HG03097 (cell line): Measurements from ENCODE around the gene AWAT2.

Experiments
- ATAC-seq: cut with Tn5 transposase; IDR thresholded peaks from one replicate; pipeline ENCODE4 v1.9.1; 2021; ENCODE audit not compliant: unreplicated experiment, low FRiP score

AWAT2 gene, protein sequence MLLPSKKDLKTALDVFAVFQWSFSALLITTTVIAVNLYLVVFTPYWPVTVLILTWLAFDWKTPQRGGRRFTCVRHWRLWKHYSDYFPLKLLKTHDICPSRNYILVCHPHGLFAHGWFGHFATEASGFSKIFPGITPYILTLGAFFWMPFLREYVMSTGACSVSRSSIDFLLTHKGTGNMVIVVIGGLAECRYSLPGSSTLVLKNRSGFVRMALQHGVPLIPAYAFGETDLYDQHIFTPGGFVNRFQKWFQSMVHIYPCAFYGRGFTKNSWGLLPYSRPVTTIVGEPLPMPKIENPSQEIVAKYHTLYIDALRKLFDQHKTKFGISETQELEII

GRCh38 chrX:70049925-70050324 lies at the start of gene AWAT2:
Gene AWAT2, minus strand, starts transcription at chrX:70049938. Its CDS starts 6 bp downstream, at chrX:70049932.
- no peak for ATAC-seq

DNA sequence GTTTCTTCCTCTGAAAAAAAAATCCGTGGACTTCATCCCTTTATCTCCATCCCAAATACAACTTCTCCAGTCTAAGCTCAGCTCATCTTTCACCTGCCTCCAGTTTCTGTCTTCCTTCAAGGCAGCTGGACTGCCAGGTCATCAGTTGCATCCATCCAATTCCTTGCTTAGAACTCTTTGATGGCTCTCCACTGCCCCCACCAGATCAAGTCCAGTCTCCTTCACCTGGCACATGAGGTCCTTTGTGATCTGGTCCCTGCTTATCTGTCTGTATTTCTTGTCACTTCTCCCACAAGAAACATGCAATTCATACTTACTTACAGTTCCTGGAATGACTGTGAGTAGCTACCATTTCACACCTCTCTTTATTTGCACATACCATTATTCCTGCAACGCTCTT lies 46.3 kb upstream of the AWAT2 start:
- no peak for ATAC-seq

GRCh38 chrX:70092247-70092646 lies 42.5 kb upstream of the AWAT2 start:
- no peak for ATAC-seq

- ATAC-seq: no peak
These were observed 40.0 kb upstream of the AWAT2 start for GRCh38 chrX:70089604-70090297.

DNA sequence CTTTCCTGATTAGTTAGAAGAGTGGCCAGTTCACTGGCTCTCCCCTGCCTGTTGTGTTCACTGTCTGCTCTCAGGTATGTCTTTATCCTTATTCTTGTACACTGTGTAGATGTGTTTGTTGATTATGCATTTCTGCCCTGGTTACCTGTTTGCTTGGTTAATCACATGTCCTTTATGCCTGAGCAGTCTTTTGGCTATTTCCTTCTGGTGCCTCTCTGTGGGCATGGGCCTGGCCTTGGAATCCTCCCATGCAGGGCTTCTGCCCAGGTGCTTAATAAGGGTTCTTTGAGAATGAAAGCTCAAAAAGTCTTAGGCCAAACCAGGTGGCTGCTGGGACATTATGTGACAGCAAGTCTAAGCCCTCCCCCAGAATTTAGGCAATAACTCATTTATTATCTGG lies 39.0 kb upstream of the AWAT2 start:
- no peak for ATAC-seq

DNA sequence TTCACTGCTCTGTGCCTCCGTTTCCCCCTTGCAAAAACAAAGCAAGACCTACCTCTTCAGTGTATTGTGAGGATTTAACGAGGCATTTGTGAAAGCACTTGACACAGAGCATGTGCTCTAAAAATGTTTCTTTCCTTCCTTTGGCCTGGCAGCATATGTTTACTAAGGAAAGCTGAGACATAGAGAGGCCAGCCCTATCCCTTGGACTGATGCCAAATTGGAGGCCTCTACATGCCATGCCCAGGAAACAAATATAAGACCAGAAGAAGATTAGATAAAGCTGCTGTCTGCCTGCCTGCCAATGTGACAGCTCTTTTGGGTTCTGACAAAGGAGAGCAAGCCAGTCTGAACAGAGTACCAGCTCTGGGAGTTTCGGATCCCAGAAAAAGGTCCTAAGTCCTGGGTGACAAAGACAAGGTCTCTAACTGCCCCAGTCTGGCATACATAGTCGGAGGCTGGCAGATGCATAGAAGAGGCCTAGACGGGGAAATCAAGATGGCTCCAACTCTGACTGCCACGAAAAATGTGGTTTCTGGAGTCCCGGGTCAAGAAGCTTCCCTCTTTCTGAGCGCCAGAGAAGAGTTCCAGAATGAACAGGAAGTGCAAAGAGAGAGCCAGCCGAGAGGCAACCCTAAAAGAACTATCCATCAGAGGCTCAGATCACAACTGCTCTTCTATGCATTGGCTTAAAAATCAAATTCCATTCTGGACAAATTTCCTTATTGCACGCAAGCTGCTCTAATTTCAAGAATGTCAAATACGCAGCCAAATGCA lies 38.3 kb upstream of the AWAT2 start:
- no peak for ATAC-seq

DNA sequence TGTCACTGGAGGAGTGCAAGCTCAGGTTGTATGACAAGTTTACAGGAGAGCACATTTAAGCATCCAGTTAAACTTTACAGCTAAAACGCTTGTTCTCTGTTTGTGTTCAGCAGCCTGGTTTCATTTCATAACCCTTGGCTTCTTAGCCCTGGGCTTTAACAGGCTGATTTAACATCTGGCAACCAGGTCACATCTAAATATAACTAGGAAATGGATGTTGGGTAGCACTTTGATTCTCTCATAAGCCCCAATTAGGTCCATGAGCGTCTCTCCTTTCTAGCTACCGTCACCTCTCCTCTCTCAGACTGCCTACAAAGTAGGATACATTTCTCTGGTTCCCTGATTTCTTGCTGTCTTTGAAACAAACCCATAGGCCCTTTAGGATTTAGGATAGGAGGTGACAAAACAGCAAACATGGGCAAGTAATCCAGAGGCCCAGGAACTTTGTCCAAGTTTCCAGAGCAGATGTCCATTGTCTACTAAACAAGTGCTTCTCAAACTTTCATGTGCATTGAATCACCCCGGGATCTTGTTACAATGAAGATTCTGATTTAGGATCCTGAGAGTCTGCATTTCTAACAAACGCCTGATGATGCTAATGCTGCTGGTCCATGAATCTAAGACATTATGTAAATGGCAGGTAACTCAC lies 35.0 kb upstream of the AWAT2 start:
- ATAC-seq: no peak

DNA sequence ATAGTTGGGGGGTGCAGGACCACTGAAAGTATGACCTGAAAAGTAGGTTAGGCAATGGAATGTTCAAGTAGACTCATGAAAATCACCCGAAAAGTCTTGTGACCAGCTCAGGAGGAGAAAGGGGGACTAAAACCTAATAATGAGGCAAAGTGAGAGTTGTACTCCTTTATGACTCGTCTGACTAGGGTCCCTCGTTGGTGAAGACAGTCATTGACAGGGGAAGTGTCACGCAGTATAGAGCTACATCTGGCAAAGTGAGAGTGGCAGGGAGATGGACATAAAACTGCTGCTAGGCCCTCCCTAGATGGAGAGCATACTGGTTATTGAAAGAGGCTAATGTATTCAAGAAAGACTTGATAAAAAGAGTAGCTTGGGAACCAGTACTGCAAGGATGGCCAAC lies 33.0 kb upstream of the AWAT2 start:
- ATAC-seq: no peak

- ATAC-seq: no peak
These were observed 30.1 kb upstream of the AWAT2 start for GRCh38 chrX:70079870-70080269.

GRCh38 chrX:70079297-70079696 lies 29.6 kb upstream of the AWAT2 start:
- ATAC-seq: no peak

DNA sequence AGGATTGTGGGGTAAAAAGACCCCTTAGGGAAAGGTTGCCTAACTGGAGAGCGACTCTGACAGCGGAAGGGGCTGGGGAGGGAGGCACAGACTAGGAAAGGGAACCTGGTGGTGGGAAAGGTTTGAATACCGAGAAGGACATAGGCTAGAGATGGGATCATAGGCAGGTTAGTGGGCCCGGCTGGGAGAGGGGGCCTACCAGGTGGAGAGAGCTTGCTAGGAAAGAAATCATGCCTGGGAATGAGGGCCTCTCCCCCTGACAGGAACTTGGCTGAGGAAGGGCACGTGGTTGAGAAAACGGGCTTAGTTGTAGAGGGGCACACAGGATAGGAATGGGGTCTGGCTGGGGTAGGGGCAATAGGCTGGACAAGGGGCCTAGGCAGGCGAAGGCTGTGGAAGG lies 16.9 kb upstream of the AWAT2 start:
- no peak for ATAC-seq

DNA sequence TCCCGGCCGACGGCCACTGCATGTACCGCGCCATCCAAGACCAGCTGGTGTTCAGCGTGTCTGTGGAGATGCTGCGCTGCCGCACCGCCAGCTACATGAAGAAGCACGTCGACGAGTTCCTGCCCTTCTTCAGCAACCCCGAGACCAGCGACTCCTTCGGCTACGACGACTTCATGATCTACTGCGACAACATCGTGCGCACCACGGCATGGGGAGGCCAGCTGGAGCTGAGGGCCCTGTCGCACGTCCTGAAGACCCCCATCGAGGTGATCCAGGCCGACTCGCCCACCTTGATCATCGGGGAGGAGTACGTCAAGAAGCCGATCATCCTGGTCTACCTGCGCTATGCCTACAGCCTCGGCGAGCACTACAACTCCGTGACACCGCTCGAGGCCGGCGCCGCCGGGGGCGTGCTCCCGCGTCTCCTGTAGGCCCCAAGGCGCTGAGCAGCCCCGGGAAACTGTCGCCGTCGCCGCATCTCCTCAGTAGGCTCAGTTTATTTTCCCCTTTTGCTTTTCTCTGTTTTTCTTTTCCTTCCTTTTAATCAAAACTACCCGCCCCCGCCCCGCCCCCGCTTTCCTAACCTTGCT lies 13.3 kb upstream of the AWAT2 start:
- ATAC-seq: no peak

DNA sequence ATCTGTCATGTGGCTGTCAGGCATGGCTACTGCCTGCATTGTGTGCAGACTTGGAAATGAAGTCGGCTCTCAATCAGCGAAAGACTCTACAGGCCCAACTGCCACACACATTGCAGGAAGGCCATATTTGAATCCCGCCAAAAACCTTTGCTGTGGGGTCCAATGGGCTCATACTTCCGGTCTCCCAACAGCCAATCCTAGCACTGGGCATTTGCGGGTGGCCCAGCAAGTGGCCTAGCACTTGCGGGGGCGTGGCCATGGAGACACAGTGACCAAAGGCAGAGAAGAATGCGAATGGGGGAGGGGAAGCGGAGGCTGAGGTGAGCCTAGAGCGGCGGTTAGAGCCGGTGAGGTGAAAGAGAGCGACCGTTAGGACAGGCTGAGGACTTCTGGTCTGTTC lies 12.3 kb upstream of the AWAT2 start, which contains the start of gene OTUD6A:
TSS of gene OTUD6A (plus strand) at position 382 of the 400 bp plus-strand sequence. CDS start 68 bp downstream, outside the sequence.
- no peak for ATAC-seq

DNA sequence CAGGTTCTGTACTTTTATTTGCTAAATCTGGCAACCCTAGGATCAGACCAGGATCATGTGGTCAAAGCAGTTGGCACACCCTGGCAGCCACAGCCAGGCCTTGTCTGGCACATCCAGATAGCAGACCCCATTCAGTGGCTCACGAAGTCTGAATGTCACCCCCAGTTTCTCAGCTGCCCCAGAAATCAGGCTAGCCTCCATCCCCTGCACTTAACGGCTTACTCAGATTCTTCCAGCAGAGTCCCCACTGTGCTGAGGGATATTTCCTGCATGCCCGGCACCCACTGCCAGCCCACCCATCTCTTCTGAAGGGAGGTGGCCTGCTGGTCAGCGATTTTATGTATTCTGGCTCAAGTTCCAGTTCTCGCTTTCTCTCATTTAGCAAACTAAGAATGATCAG lies 4.7 kb upstream of the AWAT2 start:
- no peak for ATAC-seq

DNA sequence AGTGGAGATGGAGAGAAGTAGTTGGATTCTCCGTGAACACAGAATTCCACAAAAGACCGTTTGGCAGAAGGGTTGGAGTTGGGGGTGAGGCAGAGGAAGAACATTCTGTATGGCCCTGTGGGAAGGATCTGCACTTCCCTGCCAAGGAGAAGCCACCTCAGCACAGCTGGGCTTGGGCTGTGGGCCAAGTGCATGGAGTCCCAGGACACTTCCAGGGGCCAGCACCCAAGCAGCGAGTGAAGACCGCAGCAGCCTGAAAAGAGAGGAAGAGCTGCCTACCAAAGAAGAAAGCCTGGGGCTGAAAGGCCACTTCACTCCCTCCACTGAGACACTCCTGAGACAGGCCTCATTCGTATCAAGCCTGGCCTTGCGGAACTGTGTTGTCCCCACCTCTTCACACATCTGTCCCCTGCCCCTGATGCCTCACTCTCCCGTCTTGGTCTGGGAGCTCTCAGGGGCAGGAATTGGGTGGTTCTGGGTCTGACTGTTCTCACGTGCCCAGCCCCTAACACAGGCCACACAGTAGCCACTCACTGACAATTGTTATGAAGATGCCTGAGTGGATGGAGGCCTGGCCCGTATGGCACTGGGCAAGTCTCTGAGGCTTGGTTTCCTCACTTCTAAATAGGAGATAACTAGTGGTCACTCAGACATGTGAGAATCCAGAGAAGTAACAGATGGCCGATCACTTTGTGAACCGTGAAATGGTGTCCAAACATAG lies 3.3 kb upstream of the AWAT2 start:
- no peak for ATAC-seq

DNA sequence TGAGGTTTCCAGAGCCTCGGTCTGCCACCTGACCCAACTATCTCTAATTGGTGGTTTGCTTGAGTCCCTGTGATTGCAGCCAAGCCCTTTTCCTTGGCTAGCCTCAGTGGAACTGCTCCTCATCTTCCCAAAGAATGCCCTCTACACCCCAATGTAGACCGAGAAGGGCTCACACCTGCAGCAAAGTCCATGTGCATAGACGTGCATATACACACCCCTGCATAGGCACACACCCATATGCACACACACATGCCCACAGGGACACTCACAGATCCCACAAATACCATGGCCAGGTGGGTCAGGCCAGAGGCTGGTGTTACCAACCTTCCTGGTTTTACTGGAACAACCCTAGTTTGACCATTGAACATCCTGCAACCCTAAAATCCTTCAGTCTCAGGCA lies 332 bp downstream of the AWAT2 start:
- ATAC-seq: no peak

- ATAC-seq: no peak
These were observed 2.8 kb downstream of the AWAT2 start for GRCh38 chrX:70046978-70047377.

DNA sequence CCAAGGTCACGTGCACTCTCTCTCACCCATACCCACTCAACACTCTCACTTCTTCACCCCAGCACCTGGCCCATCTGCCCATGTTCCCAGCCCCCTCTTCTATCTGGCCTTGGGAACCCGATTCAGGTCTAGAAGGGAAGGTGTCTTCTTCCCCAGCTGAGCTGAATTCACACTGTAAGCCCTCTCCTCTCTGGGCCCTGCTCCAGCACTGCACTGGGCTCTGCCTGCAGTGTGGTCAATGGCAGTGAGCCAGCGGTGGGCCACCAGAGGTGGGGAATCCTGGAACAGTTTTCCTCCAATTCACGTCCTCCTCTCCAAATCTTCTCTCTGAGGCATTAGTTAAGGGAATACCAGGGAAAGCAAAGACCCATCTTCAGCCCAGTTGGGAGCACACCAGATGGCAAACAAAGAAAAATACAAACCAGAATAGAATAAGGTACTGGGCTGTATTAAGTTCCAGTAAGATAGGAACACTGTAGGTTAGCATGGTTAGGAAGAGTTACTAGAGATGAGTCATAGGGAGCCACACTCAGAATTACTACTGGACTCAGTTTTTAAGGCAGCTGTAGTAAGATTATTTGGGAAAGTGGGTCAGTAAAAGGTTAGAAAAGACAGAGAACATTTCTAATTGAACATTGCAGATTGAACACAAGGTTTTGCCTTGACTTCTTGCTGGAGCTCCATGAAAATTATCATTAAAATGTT lies 5.0 kb downstream of the AWAT2 start:
- no peak for ATAC-seq

- no peak for ATAC-seq
These were observed 6.1 kb downstream of the AWAT2 start for GRCh38 chrX:70043685-70044084.
